H9 (cell line): ENCODE results near the gene DGKG. TPM values are rescaled to one million over a fixed set of nuclear protein-coding genes. Genes with fewer than 3 reads are reported as not detected.

Experiments
- DNase-seq: peaks from one replicate; pipeline ENCODE4 v3.0.0-alpha.2; 2017
- H2AFZ ChIP-seq: one replicate; pipeline ENCODE4 v1.6.1; 2013; ENCODE audit warnings: mild to moderate bottlenecking, low read length, control low read depth, moderate library complexity
- H2AK5ac ChIP-seq: 2 replicates; pipeline ENCODE4 v1.6.1; 2013; ENCODE audit warnings: low read length, control low read depth, mixed read lengths; ENCODE audit not compliant: insufficient read length
- H2BK120ac ChIP-seq: one replicate; pipeline ENCODE4 v1.6.1; 2013; ENCODE audit warnings: low read depth, mild to moderate bottlenecking, low read length, control low read depth, inconsistent platforms; ENCODE audit not compliant: poor library complexity, severe bottlenecking
- H2BK12ac ChIP-seq: 2 replicates; pipeline ENCODE4 v1.6.1; 2013; ENCODE audit warnings: low read length, control low read depth, mixed read lengths, low read depth; ENCODE audit not compliant: insufficient read length
- H2BK15ac ChIP-seq: 2 replicates; pipeline ENCODE4 v1.6.1; 2013; ENCODE audit warnings: low read depth, low read length, control low read depth
- H2BK20ac ChIP-seq: one replicate; pipeline ENCODE4 v1.6.1; 2013; ENCODE audit warnings: low read depth, mild to moderate bottlenecking, low read length, control low read depth, inconsistent platforms; ENCODE audit not compliant: poor library complexity, severe bottlenecking
- H2BK5ac ChIP-seq: 2 replicates; pipeline ENCODE4 v1.6.1; 2013; ENCODE audit warnings: low read length, control low read depth, mixed read lengths; ENCODE audit not compliant: insufficient read length
- H3K14ac ChIP-seq: 2 replicates; pipeline ENCODE4 v1.6.1; 2013; ENCODE audit warnings: low read length, control low read depth; ENCODE audit not compliant: insufficient read depth
- H3K18ac ChIP-seq: 2 replicates; pipeline ENCODE4 v1.6.1; 2013; ENCODE audit warnings: low read depth, mild to moderate bottlenecking, mixed read lengths, low read length, control low read depth; ENCODE audit not compliant: insufficient read length
- H3K23ac ChIP-seq: 2 replicates; pipeline ENCODE4 v1.6.1; 2013; ENCODE audit warnings: low read length, control low read depth, mixed read lengths, low read depth; ENCODE audit not compliant: insufficient read length
- H3K23me2 ChIP-seq: 2 replicates; pipeline ENCODE4 v1.6.1; 2013; ENCODE audit warnings: low read depth, mild to moderate bottlenecking, mixed read lengths, low read length, control low read depth; ENCODE audit not compliant: insufficient read length, poor library complexity, severe bottlenecking
- H3K27ac ChIP-seq: 2 replicates; pipeline ENCODE4 v1.5.1; 2013; ENCODE audit warnings: low read length, control low read depth, mixed read lengths, low read depth; ENCODE audit not compliant: insufficient read length
- H3K27me3 ChIP-seq: 2 replicates; pipeline ENCODE4 v1.6.1; 2013; ENCODE audit warnings: low read length, control low read depth, inconsistent platforms; ENCODE audit not compliant: insufficient read depth
- H3K4ac ChIP-seq: 2 replicates; pipeline ENCODE4 v1.6.1; 2013; ENCODE audit warnings: low read depth, mild to moderate bottlenecking, control low read depth, inconsistent platforms, low read length, moderate library complexity
- H3K4me1 ChIP-seq: 2 replicates; pipeline ENCODE4 v1.6.1; 2013; ENCODE audit warnings: low read length, control low read depth, inconsistent platforms; ENCODE audit not compliant: insufficient read depth
- H3K4me2 ChIP-seq: 2 replicates; pipeline ENCODE4 v1.6.1; 2013; ENCODE audit warnings: low read length, control low read depth, mixed read lengths; ENCODE audit not compliant: insufficient read length, insufficient read depth
- H3K56ac ChIP-seq: 2 replicates; pipeline ENCODE4 v1.6.1; 2013; ENCODE audit warnings: low read depth, mild to moderate bottlenecking, mixed read lengths, low read length, control low read depth; ENCODE audit not compliant: insufficient read length
- H3K79me1 ChIP-seq: 2 replicates; pipeline ENCODE4 v1.6.1; 2013; ENCODE audit warnings: low read depth, mild to moderate bottlenecking, moderate library complexity, low read length, control low read depth, inconsistent platforms; ENCODE audit not compliant: insufficient read depth, poor library complexity, severe bottlenecking
- H3K79me2 ChIP-seq: 2 replicates; pipeline ENCODE4 v1.6.1; 2013; ENCODE audit warnings: low read length, control low read depth, inconsistent platforms; ENCODE audit not compliant: insufficient read depth
- H3K9ac ChIP-seq: 2 replicates; pipeline ENCODE4 v1.6.1; 2013; ENCODE audit warnings: low read length, control low read depth, mixed read lengths; ENCODE audit not compliant: insufficient read length; ENCODE audit errors: extremely low read depth
- H3K9me3 ChIP-seq: one replicate; pipeline ENCODE4 v1.6.1; 2013; ENCODE audit warnings: low read depth, low read length, inconsistent platforms; ENCODE audit not compliant: control insufficient read depth
- H3T11ph ChIP-seq: one replicate; pipeline ENCODE4 v1.6.1; 2013; ENCODE audit warnings: mild to moderate bottlenecking, low read length, control low read depth, inconsistent platforms
- H4K20me1 ChIP-seq: one replicate; pipeline ENCODE4 v1.6.1; 2013; ENCODE audit not compliant: control insufficient read depth, insufficient read length, insufficient read depth
- H4K5ac ChIP-seq: 2 replicates; pipeline ENCODE4 v1.6.1; 2013; ENCODE audit warnings: low read depth, mild to moderate bottlenecking, mixed read lengths, low read length, control low read depth; ENCODE audit not compliant: insufficient read length
- H4K8ac ChIP-seq: replicated peaks from 2 replicates; pipeline ENCODE4 v1.6.1; 2013; ENCODE audit warnings: low read length, control low read depth, mixed read lengths, low read depth; ENCODE audit not compliant: insufficient read length
- H4K91ac ChIP-seq: 2 replicates; pipeline ENCODE4 v1.6.1; 2013; ENCODE audit warnings: low read depth, mild to moderate bottlenecking, moderate library complexity, mixed read lengths, low read length, control low read depth; ENCODE audit not compliant: insufficient read length
- H3K27ac Mint-ChIP-seq, 3 experiments: 2 replicates in 2 of 3; 3 replicates in 1 of 3; pipeline ENCODE4 v1.8.0; 2020 to 2021; ENCODE audit warnings: mixed read lengths in 3 of 3, mild to moderate bottlenecking in 1 of 3, moderate library complexity in 1 of 3
- H3K27me3 Mint-ChIP-seq: 2 replicates; pipeline ENCODE4 v1.8.0; 2021; ENCODE audit warnings: low read depth, mild to moderate bottlenecking, moderate library complexity, mixed read lengths
- H3K36me3 Mint-ChIP-seq, 3 experiments: 2 replicates in 2 of 3; 3 replicates in 1 of 3; pipeline ENCODE4 v1.8.0; 2020 to 2021; ENCODE audit warnings: low read depth in 3 of 3, mixed read lengths in 3 of 3; ENCODE audit not compliant: insufficient read depth in 1 of 3
- H3K4me1 Mint-ChIP-seq, 2 experiments: 2 replicates each; pipeline ENCODE4 v1.8.0; 2020; ENCODE audit warnings: mixed read lengths in 2 of 2
- H3K4me3 Mint-ChIP-seq, 2 experiments: 2 replicates in 1 of 2; 3 replicates in 1 of 2; pipeline ENCODE4 v1.8.0; 2020 to 2021; ENCODE audit warnings: mild to moderate bottlenecking in 2 of 2, mixed read lengths in 2 of 2, moderate library complexity in 1 of 2
- H3K9me3 Mint-ChIP-seq, 2 experiments: 2 replicates in 1 of 2; 3 replicates in 1 of 2; pipeline ENCODE4 v1.8.0; 2020; ENCODE audit warnings: mild to moderate bottlenecking in 2 of 2, mixed read lengths in 2 of 2, moderate library complexity in 1 of 2
- WGBS: extraction: QIAGEN DNeasy Blood & Tissue Kit; methylation state at CpG from one replicate; pipeline ENCODE4 v1.1.7; 2013; ENCODE audit warnings: missing lambda C conversion rate, low lambda C conversion rate, mixed read lengths; ENCODE audit not compliant: insufficient read length; ENCODE audit errors: extremely low coverage; 5-methylcytosine and 5-hydroxymethylcytosine counted together
- total RNA-seq: library from RNA; stranded (reverse); gene quantifications from 2 replicates; pipeline ENCODE4 v1.2.1, GENCODE V29; 2021
- TF ChIP-seq, protein P1 (sequence below): fragments of 200-600 bp; sonication (generic); conservative IDR thresholded peaks from 3 replicates; pipeline ENCODE4 v1.8.0; 2021; ENCODE audit warnings: antibody characterized with exemption, mild to moderate bottlenecking

DGKG gene
- total RNA-seq, 1 experiment from 2014 or later, result not detected

DNA sequence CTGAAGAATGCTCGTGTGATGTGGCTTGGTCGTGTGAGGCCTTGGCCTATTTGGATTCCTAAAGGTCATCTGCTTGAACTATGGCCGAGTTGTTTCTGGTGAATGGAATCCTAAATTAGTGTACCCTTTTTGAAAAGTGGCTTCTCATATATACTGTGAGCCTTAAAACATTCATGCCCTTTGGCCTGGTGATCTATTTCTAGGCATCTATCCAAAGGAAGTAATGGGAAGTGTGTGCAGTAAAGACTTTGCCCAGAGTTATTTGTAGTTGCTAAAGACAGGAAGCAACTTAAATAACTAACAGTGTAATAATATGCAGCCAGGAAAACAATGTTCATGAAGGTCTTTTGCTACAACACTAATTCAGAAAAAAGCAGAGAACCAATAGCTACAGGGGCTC lies 3.0 kb downstream of the DGKG start:
- no peak overlapping the region for H2AK5ac ChIP-seq
- no peak overlapping the region for H3K23ac ChIP-seq
- H2BK20ac ChIP-seq, result no peak overlapping the region
- no peak overlapping the region for H3K27ac Mint-ChIP-seq
- WGBS, result no CpG with 5 or more reads among the region's 3 CpGs
- H4K5ac ChIP-seq, result no peak overlapping the region
- no peak overlapping the region for H2BK120ac ChIP-seq
- H3K9ac ChIP-seq, result no peak overlapping the region
- no peaks in the 10 kb centered on the region for H4K20me1 ChIP-seq
- H3K4me1 Mint-ChIP-seq, result peaks cover 12 to 15% of the 10 kb centered on the region in 2 experiments
- H3K23me2 ChIP-seq, result peaks cover 18% of the 10 kb centered on the region
- TF ChIP-seq, protein P1, sequence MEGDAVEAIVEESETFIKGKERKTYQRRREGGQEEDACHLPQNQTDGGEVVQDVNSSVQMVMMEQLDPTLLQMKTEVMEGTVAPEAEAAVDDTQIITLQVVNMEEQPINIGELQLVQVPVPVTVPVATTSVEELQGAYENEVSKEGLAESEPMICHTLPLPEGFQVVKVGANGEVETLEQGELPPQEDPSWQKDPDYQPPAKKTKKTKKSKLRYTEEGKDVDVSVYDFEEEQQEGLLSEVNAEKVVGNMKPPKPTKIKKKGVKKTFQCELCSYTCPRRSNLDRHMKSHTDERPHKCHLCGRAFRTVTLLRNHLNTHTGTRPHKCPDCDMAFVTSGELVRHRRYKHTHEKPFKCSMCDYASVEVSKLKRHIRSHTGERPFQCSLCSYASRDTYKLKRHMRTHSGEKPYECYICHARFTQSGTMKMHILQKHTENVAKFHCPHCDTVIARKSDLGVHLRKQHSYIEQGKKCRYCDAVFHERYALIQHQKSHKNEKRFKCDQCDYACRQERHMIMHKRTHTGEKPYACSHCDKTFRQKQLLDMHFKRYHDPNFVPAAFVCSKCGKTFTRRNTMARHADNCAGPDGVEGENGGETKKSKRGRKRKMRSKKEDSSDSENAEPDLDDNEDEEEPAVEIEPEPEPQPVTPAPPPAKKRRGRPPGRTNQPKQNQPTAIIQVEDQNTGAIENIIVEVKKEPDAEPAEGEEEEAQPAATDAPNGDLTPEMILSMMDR, result no peak
- H4K8ac ChIP-seq, result no peak overlapping the region
- H3K36me3 Mint-ChIP-seq, result no peaks in the 10 kb centered on the region; a peak in 1 of 7 replicates
- H3K14ac ChIP-seq, result no peak overlapping the region
- H3K18ac ChIP-seq, result no peak overlapping the region
- H2AFZ ChIP-seq, result no peak overlapping the region
- H3K27me3 ChIP-seq, result peaks cover 39% of the 10 kb centered on the region; the same call in 1 of the 2 replicates
- H3K27me3 Mint-ChIP-seq, result peaks cover 88% of the 10 kb centered on the region
- no peak overlapping the region for H3K4me2 ChIP-seq
- no peaks in the 10 kb centered on the region for H3K79me1 ChIP-seq
- DNase-seq, result no peak
- no peak overlapping the region for H2BK5ac ChIP-seq
- H3T11ph ChIP-seq, result no peak overlapping the region
- H4K91ac ChIP-seq, result no peak overlapping the region
- no peaks in the 10 kb centered on the region for H3K79me2 ChIP-seq
- no peak overlapping the region for H3K4ac ChIP-seq
- no peak overlapping the region for H2BK12ac ChIP-seq
- no peaks in the 10 kb centered on the region for H3K9me3 ChIP-seq
- H3K27ac ChIP-seq, result no peak overlapping the region
- H3K4me3 Mint-ChIP-seq, result no peak overlapping the region
- no peaks in the 10 kb centered on the region for H3K4me1 ChIP-seq
- peaks cover 0 to 2% of the 10 kb centered on the region in 2 experiments; a peak in 2 of 5 replicates for H3K9me3 Mint-ChIP-seq
- H3K56ac ChIP-seq, result no peak overlapping the region
- no peak overlapping the region for H2BK15ac ChIP-seq
